RPMI8226 (cell line): ENCODE measurements around the gene NDUFC2.
A peak's percentile ranks its signal among the peaks of the same experiment; 100 is the strongest.
"Not testable (repeated sequence)": the region's sequence is repeated elsewhere in the genome, so short reads cannot be mapped to it uniquely, and the experiment has no call there.

Experiments used
- DNase-seq: peaks from one replicate; pipeline ENCODE4 v3.0.0-alpha.2; 2015

NDUFC2 gene

DNA sequence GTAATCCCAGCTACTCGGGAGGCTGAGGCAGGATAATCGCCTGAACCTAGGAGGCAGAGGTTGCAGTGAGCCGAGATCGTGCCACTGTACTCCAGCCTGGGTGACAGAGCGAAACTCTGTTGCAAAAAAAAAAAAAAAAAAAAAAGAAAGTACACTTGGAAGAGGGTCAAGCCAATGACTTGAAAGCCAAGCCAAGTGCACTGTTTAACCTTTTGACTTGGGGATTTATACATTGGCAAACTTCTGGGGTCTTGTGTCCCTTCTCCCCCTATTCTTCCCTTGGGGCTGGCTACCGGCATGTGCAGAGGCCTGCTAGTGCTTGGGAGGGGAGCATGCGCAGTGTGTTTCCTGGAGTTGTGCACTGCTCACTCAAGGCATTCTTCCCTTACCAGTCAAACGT is 30.3 kb downstream of the NDUFC2 start:
- no peak for DNase-seq

DNA sequence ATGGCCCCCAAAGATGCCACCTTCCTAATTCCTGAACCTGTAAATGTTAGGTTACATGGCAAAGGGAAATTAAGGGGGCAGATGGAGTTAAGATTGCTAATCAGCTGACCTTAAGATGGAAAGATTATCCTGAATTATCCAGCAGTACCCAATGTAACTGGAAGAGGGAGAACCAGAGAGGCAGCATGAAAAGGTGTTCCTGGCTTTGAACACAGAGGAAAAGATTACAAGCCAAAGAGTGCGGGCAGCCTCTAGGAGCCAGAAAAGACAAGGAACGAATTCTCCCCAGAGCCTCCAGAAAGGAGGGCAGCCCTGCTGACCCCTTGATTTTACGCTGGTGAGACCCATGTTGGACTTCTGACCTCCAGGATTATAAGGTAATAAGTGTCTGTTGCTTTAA is 31.1 kb downstream of the NDUFC2 start:
- DNase-seq: no peak

DNA sequence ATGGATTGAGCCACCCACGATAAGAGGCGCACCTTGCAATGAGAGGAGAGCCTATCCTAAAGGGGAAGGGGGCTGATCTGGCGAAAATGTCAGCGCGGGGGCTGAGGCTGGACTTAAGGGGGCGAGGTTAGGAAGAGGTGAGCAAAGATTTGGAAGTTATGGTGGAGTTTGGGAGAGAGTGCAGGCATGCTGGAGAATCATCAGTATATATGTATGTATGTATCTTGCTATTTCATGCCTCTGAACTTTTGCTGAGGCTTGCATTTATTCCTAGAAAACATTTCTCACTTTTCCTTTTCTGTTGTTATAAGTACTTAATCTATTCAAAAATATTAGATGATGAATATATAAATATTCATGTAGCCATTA is 33.2 kb downstream of the NDUFC2 start:
- no peak for DNase-seq

DNA sequence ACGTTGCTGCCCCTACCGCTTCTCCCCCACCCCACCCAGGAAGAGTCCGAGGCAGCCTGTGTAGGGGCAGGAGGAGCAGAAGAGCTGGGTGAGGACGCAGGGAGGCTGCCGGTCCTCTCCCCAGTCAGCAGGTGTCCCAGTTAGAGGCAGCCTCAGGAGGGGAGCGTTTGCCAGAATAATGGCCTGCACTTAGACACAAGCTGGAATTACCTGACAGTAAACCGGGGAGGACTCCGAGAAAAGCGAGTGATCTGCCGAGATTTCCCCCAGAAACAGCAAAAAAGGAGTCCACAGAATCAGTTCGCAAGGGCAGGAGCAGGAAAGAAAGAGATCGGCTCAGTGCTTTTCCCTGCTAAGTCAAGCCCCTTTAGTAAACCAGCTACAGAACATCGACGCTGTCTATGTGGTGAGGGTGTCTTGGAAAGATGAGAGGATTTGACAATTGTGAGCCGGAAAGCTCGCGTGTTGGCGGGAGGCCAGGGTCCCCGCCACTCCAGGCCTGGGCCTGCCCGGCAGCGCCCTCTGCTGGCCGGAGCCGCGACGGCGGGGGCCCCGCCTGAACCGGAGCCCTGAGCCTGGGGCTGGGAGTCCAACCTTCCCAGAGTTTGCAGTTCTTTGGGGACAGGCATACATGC is 33.7 kb downstream of the NDUFC2 start:
- peak; percentile 89 for DNase-seq

DNA sequence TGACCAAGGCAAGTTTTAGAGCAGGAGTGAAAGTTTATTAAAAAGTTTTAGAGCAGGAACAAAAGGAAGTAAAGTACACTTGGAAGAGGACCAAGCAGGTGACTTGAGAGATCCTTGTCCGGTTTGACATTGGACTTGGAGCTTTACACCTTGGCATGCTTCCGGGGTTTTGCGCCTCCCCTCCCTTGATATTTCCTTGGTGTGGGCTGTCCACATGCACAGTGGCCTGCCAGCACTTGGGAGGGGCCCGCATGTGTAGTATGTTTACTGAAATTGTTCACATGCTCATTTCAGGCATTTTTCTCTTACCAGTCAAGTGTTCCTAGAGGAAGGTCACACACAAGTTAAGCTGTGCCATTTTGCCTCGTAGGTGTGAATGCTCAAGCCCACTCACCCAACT is 35.0 kb downstream of the NDUFC2 start:
- DNase-seq: no peak

DNA sequence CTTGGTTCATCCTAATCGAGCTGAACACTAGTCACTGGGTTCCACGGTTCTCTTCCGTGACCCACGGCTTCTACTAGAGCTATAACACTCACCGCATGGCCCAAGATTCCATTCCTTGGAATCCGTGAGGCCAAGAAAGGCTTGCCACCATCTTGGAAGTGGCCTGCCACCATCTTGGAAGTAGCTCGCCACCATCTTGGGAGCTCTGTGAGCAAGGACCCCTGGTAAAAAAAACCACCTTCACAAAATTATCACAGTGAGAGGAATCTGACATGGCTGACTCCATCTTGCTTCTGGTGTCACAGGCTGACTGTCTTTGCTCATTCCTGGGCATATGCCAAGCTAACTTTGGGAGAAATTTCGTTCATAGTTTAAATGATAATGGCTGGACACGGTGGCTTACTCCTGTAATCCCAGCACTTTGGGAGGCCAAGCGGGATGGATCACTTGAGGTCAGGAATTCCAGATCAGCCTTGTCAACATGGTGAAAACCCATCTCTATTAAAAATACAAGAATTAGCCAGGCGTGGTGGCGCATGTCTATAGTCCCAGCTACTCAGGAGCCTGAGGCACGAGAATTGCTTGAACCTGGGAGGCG is 37.7 kb downstream of the NDUFC2 start:
- no peak for DNase-seq

DNA sequence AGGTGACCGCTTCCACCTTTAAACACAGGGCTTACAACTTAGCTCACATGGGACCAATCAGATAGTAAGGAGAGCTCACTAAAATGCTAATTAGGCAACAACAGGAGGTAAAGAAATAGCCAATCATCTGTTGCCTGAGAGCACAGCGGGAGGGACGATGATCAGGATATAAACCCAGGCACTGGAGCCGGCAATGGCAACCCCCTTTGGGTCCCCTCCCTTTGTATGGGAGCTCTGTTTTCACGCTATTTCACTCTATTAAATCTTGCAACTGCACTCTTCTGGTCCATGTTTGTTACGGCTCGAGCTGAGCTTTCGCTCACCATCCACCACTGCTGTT is 38.3 kb downstream of the NDUFC2 start:
- DNase-seq: not testable (repeated sequence)

DNA sequence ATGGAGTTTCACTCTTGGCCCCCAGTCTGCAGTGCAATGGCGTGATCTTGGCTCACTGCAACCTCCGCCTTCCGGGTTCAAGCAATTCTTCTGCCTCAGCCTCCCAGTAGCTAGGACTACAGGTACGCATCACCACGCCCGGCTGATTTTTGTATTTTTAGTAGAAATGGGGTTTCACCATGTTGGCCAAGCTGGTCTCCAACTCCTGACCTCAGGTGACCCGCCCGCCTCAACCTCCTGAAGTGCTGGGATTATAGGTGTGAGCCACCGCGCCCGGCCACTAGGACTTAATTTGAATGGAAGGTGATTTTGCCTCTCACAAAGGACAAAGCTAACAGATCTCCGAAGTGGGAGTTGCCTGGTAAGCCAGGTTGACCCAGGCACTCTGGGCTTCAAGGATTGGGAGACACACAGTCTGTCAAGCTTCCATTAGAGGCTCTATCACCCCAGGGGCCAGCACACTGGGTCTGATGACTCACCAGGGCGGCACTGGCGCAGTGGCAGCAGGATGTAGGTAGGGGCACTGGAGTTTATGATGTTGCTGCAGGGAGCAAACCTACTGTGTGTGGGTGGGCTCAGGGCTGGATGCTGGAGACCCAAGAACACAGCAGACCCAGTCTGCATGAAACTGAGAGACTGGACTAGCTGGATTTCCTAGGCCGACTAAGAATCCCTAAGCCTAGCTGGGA is 38.8 kb downstream of the NDUFC2 start:
- DNase-seq: no peak

DNA sequence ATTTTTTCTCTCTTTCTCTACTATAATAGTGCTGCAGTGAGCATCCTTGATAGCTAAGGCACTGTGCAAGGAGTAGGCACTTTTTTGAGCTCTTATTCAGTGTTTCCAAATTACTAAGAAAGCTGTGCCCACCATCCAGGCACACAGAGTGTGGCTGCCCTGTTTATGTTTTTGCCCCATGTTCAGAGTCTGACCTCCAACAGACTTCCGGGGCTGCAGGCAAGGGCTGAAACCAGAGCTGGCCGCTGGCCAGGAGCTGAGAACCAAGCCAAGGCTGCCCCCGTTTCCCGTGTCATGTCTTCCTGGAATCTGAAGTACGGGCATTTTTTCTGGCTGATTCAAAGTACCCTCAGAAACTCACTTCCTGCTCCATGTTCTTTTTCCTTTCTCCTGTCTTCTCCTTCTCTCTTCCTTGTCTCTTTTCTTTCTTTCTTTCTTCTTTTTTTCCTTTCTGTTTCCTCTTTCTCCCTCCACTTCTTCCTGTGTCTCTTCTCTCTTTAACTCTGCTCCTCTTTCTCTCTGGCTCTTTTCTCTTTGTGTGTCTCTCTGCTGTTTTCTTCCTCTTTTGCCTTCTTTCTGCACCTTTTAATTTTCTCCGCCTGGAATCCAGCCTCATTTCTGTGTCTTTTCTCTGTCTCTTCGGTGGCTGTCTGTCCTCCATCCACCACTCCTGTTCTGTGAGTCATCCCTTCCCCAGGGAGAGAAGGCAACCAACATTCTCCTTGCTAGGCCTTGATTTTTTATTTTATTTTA is 39.6 kb downstream of the NDUFC2 start:
- DNase-seq: peak; percentile 96

DNA sequence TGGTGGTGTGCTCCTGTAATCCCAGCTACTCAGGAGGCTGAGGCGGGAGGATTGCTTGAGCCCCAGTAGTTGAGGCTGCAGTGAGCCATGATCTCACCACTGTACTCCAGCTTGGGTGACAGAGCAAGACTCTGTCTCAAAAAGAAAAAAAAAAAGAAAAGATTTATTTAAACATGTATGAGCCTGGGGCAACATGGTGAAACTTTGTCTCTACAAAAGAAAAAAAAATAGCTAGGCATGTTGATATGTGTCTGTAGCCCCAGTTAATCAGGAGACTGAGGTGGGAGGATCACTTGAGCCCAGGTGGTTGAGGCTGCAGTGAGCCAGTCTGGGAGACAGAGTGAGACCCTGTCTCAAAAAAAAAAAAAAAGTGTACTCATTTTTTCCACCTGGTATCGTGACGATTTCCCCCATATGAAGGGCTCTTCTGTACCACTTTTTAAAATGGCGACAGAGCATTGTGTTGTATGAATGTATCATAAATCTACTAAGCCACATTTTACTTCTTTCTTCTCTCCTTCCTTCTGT is 40.2 kb downstream of the NDUFC2 start:
- DNase-seq: peak; percentile 37

DNA sequence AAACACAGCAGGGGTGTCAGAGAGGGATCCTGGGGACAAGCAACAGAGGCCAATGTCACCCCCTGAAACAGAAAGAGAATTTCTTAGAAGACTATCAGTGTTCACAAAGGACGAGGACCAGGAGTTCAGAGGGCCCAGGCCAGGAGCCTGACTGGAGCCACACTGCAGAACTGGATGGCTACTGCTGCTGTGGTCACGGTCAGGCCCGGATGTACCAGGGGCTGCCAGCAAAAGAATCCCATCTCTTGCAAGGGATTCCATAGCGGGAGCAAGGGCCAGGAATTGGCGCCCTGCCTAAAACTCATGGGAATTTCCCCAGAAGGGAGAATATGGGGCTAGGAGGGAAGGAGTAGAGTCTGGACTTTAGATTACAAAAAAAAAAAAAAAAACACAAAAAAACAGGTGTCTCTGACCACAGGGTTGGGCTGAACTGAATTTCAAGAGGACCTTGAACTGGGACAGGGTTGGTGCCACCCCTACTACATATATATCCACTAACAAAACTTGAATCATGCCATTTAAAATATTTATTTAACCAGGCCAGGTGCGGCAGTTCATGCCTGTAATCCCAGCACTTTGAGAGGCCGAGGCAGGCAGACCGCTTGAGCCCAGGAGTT is 40.9 kb downstream of the NDUFC2 start:
- DNase-seq: no peak

DNA sequence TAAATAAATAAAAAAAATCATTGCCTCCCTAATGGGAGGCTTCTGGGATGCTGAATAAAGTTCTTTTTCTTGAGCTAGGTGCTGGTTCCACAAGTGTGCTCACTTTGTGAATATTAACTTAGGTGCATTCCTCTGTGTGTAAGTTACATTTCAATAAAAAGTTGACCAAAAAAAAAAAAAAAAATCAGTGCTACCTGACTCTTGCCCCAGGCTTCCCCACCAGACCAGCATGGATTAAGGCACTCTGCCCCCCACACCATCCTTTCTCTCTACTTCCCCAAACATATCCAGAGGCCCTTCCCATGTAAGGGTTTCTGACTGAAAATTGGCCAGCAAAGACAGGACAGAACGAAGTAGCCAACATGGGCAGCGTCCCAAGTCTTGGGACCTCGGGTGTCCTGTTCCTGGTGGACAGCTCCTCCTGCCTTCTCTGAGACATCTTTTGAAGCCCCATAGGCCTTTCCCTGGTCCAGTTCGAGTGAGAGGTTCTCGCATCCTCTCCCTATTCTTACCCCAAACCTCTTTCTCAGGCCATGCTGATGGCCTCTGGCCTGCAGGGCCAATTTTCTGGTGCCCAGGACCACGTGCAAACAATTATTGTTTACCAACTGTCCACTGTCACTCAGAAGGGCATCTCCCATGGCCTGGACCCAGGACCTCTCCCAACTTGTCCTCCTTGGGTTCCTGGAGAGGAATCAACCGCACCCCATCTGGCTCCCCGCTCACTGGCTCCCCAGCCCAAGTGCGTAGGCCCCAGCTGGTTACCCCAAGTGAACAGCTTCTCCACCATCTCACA is 41.6 kb downstream of the NDUFC2 start:
- no peak for DNase-seq

DNA sequence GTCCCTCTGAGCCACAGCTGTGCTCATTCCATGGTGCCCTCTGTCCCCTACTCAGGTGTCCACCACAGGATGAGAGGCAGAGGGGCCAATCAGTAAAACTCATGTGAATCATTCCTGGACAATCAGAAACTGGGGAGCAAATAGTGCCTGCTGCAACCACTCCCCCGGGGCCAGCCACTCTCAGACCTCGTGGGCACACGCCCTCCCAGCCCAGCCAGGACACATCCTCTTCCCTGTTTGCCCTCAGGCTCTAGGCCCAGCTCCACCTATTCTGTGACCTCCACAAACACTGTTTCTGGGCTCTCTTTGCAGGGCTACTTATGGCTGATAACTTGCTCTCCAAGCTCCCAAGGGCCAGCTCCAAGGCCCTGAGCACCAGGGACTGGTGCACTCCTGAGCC is 42.6 kb downstream of the NDUFC2 start:
- no peak for DNase-seq

DNA sequence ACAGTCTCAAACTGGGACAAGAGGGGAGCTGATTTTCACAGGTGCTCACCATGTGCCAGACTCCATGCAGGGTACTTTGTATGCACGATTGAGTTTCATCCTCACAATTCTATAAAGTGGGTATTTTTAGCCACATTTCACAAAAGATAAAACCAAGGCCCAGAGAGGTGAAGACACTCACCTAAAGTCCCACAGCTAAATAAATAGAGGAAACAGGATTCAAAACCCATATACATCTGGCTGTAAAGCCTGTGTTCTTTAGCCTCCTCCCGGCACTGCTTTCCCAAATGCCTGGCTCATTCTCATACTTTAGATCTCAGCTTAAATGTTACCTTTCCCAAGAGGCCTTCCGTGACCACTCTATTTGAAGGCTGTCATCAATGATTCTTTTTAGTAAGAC is 43.3 kb downstream of the NDUFC2 start:
- DNase-seq: no peak

DNA sequence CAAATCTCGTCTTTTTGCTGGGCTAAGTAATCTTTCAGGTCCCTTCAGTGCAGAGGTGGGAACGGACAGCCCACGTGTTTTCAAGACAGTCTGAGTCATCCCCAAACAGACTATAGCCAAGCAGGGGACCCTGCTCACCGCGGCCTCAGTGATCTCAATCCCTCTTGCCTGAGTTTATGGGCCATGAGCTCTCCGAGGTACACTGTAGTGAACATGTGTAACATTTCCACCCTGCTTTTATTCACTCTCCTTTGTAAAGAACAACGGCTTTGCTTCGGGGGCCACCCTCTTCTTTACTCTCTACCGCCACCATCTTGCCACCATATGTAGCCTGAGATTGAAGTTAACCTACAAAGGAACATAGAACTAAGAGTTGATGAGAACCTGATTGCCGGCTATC is 45.0 kb downstream of the NDUFC2 start:
- no peak for DNase-seq

DNA sequence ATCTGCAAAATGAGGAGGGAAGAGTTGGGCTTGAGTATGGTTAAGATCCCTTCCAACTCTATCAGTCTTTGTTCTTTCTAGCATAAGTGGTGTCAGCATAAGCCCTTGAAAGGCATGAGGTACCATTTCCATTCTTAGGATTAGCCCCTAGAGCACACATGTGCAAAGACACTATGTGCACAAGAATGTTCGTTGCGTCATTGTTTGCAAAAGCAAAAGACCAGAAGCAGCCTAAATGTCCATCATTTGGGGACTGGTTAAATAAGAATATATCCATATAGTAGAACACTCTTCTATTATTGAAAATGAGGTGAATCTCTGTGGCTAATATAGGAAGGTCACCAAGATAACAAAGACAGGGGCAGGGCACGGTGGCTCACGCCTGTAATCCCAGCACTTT is 46.6 kb downstream of the NDUFC2 start:
- DNase-seq: no peak

DNA sequence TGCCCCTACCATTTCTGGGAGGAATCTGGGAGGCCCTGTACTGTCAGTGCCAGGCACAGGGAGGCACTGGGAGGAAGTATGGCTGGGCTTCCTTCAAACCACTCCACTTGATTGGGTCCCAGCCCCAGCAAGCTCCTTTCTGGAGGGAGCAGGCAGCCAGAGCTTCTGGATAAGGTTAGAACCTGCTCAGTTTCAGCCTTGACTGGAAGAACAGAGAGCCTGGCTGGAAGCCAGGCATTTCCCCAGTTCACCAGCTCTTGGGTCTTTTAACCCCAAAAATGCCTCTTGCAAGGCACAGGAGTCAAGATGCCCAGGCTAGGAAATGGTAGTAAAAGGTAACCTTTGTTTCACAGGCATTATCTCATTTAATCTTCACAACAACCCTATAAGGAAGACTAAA is 47.6 kb downstream of the NDUFC2 start:
- peak; percentile 54 for DNase-seq

DNA sequence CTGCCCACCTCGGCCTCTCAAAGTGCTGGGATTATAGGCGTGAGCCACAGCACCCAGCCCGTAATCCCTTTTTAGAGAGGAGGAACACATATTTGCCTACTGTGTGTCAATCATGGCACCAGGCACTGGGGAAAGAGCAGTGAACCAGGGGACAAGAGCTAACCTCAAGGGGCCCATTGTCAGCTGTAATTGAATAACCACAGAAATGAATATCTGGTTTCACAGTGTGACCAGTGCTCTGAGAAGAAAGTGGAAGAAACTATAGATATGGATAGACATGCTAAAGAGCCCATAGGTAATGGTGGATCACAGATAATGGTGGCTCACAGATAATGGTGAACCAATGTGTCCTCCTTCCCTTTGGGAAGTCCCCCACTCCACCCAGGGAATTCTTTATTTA is 48.0 kb downstream of the NDUFC2 start:
- peak; percentile 55 for DNase-seq

DNA sequence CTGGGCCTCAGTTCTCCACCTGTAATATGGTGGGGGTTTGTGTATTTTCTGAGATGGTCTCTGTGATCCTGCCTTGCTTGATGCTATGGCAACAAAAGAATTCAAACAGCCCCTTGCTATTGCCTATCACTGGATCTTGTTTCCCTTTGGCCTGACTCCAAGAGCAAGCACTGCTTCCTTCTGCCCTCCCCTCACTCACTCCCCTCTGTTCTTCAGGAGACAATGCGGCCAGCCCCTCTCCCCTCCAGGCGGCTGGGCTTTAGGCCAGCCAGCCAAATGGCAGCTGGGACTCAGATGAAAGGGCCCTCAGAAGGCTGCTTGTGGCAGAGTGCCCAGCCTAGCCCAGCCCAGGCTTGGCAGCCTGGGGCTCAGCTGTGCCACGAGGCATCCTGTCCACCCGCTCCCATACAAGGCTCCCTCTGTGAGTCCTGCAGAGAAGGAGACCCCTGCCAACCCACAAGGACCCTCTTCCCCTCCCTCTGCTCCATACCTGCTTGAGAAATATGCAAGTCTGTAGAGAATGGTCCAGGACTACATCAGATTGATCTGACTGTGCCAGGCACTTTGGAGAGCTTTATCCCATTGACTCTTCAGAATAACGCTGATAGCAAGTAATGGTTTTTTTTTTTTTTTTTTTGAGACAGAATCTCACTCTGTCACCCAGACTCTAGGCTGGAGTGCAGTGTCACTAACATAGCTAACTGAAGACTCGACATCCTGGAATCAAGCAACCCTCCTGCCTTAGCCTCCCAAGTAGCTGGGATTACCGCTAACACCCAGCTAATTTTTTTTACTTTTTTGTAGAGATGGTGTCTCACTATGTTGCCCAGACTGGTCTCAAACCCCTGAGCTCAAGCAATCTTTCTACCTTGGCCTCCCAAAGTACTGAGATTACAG is 49.0 kb downstream of the NDUFC2 start:
- DNase-seq: peak; percentile 95

DNA sequence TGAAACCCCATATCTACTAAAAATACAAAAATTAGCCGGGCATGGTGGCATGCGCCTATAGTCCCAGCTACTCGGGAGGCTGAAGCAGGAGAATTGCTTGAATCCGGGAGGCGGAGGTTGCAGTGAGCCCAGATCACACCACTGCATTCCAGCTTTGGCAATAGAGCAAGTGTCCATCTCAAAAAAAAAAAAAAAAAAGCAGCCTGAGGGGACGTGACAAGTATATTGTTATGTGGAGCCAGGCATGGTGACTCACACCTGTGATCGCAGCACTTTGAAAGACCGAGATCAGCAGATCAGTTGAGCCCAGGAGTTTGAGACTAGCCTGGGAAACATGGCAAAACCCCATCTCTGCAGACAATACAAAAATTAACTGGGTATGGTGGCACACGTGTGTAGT is 51.2 kb downstream of the NDUFC2 start:
- DNase-seq: peak; percentile 49

DNA sequence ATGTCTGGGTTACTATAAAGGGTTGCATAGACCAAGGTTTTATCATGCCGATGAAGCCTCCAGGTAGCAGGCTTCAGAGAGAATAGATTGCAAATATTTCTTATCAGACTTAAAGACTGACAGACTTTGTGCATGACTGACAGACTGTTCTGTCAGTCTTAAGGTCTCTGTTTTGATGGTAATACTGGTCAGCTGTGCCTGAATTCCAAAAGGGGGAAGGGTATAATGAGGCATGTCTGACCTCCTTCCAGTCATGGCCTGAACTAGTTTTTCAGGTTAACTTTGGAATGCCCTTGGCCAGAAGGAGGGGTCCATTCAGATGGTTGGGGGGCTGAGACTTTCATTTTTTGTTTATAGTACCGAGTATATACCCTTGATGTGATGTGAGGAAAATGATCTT is 51.9 kb downstream of the NDUFC2 start:
- DNase-seq: no peak
